Suprapubic skin (tissue), 4 donors: ENCODE measurements around the gene MFSD6.

ENCODE experiments used
- CTCF ChIP-seq, 2 donors: fragments of 200-600 bp in 1 of 2; fragments of 450-650 bp in 1 of 2; sonication (generic) in 1 of 2; IDR thresholded peaks; one replicate each; pipeline ENCODE4 v1.5.1; 2016 to 2019; ENCODE audit warnings: antibody characterized with exemption in 2 of 2, mild to moderate bottlenecking in 1 of 2, moderate library complexity in 1 of 2
- POLR2A ChIP-seq, 2 donors: fragments of 450-650 bp; IDR thresholded peaks; one replicate each; pipeline ENCODE4 v1.6.1; 2017; ENCODE audit warnings: antibody characterized with exemption in 2 of 2, mild to moderate bottlenecking in 2 of 2, moderate library complexity in 2 of 2
- POLR2AphosphoS5 ChIP-seq, 3 donors: sonication (generic); formaldehyde crosslinking; IDR thresholded peaks; one replicate each; pipeline ENCODE4 v1.6.1; 2017; ENCODE audit warnings: antibody characterized with exemption in 3 of 3

GRCh38 chr2:190412966-190413365, 4.8 kb downstream of the MFSD6 start:
- TF ChIP-seq POLR2A (IDR thresholded peaks at IDR 0.05) (no peak), CTCF (IDR thresholded peaks at IDR 0.05) (no peak), POLR2AphosphoS5 (IDR thresholded peaks at IDR 0.05) (no peak)
